ENCODE data around the gene HAUS7.
A peak's percentile ranks its signal among the peaks of the same experiment; 100 is the strongest.

Gene HAUS7

DNA sequence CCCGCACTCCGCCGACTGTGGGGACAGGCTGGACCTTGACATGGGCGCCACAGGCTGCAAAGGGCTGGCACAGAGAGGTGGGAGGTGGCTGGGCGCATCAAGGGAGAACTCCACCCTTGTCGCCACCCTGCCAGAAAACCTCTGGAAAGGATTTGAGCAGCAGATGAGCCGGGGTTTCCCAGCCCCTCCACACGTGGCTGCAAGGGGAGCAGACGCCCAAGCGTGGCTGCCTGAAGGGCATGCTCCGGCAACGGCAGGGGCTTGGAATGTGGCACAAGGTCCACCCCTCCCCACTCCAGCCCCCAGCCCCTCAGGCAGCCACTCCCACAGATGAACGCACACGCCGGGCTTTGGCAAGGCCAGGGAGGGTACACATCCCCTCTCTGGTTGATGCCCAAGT, 29.0 kb upstream of the HAUS7 start:
- DNase-seq (ENCODE audit: low spot score), result no peak

DNA sequence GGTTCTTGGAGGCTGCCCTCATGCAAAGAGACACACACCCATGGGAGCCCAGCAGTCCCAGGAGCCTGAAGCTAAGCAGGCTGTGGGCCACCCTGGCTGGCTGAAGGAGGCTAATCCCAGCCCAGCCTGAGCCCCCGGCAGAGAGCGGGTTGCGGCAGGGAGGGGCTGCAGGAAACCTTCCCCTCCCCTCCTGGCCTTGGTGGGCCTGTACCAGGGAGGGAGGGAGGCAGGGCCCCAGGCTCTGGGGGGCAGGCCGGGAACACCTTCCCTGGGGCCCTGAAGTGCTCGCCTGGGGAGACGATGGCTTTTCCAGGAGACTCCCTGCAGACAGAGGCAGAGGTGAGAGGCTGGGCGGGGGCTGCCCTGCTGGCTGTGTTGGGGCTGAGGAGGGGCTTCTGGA, 28.1 kb upstream of the HAUS7 start:
- no peak for DNase-seq (ENCODE audit: low spot score)

- no peak for DNase-seq (ENCODE audit: low spot score)
Observed at GRCh38 chrX:153496590-153496959, 26.2 kb upstream of the HAUS7 start.

DNA sequence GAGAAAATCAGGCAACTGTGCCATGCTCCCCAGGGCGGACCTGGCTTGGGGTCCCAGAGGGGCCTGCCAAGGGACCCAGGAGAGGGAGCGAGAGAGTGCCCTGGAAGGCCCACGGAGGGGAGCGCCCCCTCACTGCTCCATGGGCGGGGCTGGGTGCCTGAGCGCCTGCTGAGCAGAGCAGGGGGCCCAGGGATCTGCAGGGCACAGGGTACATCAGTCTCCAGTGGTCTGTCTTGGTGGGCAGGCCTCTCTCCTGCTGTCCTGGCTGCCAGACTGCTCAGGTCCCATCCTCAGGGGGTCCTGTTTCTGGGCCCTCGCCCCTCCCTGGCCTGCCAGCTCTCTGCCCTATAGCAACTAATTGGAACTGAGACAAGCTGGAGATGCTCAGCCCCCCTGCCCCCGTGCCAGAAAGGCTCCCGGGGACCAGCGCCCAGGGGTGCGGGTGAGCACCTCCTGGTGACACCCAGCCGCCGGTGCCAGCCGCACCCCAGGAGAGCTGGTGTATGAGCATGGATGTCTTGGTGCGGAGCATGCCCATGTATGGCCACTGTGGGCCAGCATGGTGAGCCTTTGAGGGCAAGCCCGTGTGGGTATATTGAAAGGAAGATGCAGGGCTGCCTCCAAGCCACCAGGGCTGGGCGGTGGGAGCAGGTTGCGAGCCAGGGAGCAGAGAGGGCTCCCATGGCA, 25.7 kb upstream of the HAUS7 start:
- DNase-seq (ENCODE audit: low spot score), result no peak

DNA sequence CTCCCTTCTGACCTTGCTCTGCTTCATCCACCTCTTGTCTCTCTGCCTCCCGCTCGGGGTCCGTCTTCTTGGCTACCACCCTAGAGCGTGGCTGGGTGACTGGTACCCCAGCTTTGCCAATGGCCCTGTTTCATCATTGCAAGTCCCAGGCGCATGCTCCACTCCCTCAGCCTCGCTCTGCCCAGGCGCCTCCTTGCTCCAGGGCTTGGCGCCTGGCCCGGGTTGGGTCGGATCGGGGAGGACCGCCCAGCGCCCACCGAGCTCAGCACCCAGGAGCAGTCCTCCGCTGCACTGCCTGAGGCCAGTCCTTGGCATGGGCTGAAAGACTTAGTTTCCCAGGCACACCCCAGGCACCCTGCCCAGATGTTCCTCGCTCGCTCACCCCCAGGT, 25.0 kb upstream of the HAUS7 start:
- DNase-seq (ENCODE audit: low spot score), result no peak

- DNase-seq (ENCODE audit: low spot score), result peak; percentile 37
Observed at GRCh38 chrX:153494541-153495361, 24.4 kb upstream of the HAUS7 start, which contains the start of gene BGN. Gene BGN, plus strand, starts transcription at chrX:153494980. Its CDS starts 9,652 bp downstream, at chrX:153504632.

DNA sequence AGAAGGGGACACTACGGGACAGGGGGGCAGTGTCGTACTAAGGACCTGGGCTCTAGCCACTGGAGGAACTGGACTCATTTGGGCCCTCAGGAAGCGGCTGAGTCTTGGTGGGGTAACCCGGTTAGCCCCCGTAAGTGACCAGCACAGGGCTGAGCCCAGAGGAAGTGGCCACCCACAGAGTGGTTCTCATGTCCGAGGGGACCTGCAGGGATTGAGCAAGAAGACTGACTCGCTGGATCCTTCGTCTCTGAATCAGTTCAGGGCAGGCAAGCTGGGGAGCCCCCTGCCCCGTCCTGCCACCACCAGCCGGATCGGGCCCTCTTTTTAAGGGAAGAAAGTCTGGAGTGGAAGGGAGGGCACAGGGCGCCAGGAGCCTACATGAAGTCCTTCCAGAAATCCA, 23.7 kb upstream of the HAUS7 start:
- DNase-seq (ENCODE audit: low spot score), result no peak

GRCh38 chrX:153493085-153493484, 22.7 kb upstream of the HAUS7 start:
- no peak for DNase-seq (ENCODE audit: low spot score)

DNA sequence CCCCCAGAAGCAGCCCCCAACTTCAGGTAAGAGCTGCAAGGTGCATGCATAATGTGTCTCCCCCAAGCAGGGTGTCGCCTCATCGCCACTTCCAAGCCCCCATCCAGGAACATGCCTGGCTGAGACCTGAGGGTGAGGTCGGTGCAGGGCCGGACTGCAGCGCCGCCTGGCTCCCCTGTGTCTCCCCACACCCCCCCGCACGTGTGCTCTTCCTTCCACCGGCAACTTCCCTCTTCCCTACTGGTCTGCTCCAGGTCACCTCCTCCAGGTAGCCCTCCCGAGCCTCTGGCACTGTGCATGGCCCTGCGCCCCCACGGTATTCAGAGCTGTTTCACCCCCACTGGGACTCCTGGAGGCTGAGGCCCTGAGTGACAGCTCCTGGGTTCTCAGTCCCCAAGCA, 22.2 kb upstream of the HAUS7 start:
- no peak for DNase-seq (ENCODE audit: low spot score)

- no peak for DNase-seq (ENCODE audit: low spot score)
Observed at GRCh38 chrX:153491918-153492317, 21.5 kb upstream of the HAUS7 start.

GRCh38 chrX:153491351-153491914, 21.1 kb upstream of the HAUS7 start:
- DNase-seq (ENCODE audit: low spot score), result no peak

DNA sequence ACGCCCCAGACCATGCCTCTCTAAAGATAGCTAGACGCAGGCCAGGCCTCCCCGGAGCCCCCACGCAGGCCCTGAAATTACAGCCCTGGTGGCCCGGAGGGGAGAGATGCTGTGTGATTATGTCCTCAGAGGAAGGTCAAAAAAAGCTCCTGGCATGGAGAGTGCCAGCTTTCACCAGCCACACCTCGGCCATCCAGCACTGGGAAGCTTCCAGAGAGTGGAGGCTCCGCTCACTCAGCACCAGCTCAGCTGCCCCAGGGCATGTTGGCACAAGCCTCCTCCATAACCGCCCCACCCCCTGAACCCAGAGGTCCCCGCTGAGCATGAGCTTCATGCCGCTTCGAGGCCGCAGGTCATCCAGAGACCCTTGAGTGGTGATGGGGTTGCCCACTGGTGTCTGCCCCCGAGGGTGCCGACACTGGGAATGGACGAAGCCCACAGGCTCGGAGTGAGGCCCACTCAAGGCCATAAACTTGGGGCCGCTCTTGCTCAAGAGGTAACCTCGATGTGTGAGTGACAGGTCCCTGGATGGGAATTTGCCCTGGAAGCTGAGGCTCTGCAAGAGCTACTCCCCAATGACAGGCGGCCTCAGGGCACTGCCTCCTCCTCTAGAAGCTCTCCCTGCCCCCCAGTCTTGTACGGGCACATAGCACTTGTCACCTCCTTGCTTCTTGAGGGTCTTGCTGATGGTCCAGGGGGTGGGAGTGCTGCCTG, 20.0 kb upstream of the HAUS7 start:
- DNase-seq (ENCODE audit: low spot score), result no peak

- no peak for DNase-seq (ENCODE audit: low spot score)
Observed at GRCh38 chrX:153488231-153488914, 18.0 kb upstream of the HAUS7 start.

DNA sequence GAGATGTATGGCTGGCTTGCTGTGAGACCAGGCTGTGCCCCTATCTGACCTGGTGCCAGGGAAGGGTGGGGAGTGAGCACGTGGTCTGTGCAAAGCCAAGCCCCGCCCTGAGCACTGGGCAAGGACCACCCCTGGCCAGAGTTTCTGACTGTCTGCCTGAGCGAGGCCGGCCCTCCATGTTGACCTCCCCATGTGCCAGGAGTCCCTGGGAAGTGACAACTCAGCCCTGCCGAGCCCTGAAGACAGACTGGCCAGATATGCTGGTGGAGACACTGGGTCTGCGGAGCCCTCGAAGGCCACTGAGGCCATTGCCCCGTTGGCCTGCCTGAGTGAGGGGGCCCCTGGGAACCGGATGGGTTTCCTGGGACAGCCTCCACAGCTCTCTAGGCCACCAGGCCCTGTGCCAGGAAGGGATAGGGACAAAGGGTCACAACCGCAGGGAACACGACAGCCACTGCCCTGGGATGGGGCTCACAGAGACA, 17.3 kb upstream of the HAUS7 start:
- DNase-seq (ENCODE audit: low spot score), result no peak

- DNase-seq (ENCODE audit: low spot score), result no peak
Observed at GRCh38 chrX:153486171-153486570, 15.8 kb upstream of the HAUS7 start.

DNA sequence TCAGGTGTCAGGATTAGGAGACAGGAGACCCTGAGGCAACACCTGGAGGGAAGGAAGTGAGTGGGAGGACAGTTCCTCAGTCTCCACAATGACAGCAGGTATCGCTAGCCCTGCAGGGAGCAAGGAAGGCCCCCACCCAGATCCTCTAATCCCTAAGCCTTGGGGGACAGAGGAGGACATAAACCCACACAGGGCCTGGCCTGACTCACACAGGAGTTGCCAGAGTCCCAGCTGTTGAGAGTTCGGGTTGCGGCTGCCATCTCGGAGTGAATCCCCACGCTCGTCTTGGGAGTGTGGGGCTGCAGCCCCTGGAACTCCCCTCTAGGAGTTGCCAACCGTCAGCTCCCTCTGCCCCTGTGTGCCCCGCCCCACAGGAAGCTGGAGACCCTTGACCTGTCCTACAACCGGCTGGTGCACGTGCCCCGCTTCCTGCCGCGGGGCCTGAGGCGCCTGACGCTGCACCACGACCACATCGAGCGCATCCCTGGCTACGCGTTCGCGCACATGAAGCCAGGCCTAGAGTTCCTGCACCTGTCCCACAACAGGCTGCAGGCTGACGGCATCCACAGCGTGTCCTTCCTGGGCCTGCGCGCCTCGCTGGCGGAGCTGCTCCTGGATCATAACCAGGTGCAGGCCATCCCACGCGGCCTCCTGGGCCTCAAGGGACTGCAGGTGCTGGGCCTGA, 15.2 kb upstream of the HAUS7 start:
- DNase-seq (ENCODE audit: low spot score), result no peak

DNA sequence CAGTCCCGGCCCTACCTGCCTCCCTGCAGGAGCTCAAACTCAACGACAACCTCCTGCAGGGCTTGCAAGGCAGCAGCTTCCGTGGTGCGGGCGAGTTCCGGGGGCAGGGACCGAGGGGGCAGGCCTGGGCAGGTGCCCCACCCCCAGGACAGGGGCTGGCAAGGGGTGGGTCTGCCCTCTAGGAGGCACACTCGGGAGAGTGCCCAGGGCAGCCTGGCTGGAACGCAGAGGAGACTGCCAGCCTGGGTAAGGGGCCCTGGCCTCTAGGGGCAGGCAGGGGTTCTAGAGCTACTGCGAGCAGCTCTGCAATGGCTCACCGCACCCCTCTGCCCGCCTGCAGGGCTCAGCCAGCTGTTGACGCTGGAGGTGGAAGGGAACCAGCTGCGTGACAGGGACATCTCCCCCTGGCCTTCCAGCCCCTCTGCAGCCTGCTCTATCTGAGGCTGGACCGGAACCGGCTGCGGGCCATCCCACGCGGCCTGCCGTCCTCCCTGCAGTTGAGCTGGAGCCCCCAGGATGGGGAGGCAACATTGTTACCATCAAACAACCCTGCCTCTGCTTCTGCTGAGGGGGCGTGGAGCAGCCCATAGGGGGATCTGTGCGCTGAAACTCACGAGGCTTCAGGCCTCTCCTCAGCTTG, 12.1 kb upstream of the HAUS7 start:
- DNase-seq (ENCODE audit: low spot score), result no peak

DNA sequence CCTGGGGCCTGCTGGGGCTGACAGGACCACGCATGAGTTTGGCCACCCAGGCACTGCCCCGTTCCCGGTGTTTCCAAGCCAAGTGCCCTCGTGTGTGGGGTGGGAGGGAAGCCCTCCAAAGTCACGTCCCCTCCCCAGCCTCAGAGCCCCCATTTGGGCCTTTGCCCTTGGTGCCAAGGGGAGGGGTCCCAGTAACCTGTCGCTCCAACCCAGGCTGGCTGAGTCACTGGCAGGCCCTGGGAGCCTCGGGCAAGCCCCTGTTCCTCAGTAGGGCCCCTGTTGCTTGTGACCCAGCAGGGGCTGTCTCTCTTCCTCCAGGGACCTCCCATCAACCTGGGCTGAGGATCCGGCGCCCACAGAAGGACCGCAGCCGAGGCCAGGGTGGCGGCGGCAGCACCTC, 10.7 kb upstream of the HAUS7 start:
- DNase-seq (ENCODE audit: low spot score), result no peak

- no peak for DNase-seq (ENCODE audit: low spot score)
Observed at GRCh38 chrX:153478746-153479145, 8.4 kb upstream of the HAUS7 start.

GRCh38 chrX:153477901-153478300, 7.5 kb upstream of the HAUS7 start:
- no peak for DNase-seq (ENCODE audit: low spot score)

DNA sequence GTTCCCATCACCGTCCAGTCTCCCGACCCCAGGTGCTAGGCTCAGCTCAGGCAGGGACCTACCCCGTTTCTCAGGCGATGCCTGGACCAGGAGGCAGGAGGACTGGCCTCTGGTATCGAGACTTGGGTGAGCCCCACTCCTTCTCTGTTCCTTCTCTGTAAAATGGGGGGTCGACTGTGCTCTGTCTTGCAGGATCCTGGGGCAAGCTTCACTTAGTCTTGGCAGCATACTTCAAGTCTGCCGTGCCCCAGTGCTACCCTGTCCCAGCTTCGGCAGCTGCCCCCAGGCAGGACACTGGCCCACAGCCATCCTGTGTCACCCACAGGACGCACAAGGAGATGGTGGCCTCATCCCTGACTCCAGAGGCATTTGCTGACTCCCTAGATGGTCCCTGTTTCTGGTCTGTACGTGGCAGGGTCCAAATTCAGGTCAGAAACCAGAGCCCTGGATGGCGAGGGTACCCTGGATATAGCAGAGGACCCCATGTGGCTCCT, 7.0 kb upstream of the HAUS7 start:
- no peak for DNase-seq (ENCODE audit: low spot score)
